H1 (cell line): ENCODE results near the gene TRIOBP. TPM values are rescaled to one million over a fixed set of nuclear protein-coding genes. Genes with fewer than 3 reads are reported as not detected.

Source experiments
- CHD7 ChIP-seq: fragments of 300-600 bp; sonication (generic); IDR thresholded peaks from 2 replicates; pipeline ENCODE4 v1.7.1; 2012; ENCODE audit warnings: low read length, moderate library complexity, mild to moderate bottlenecking, inconsistent platforms; ENCODE audit not compliant: insufficient replicate concordance
- RFX5 ChIP-seq: IDR thresholded peaks from 2 replicates; pipeline ENCODE4 v1.6.1; 2011; ENCODE audit warnings: low read depth, low read length, improper control_type of control experiment, borderline replicate concordance
- RXRA ChIP-seq: IDR thresholded peaks from 2 replicates; pipeline ENCODE4 v1.6.1; 2011; ENCODE audit warnings: low read depth, mild to moderate bottlenecking, low read length, moderate library complexity; ENCODE audit not compliant: insufficient read depth
- polyA plus RNA-seq, 7 experiments: library from polyadenylated mRNA; depleted of rRNA in 3 of 7; stranded (reverse) in 5 of 7; unstranded in 2 of 7; fragments of >200 nt in 5 of 7; fragments of 200-250 nt in 2 of 7; gene quantifications; 1 replicate in 5 of 7; 2 replicates in 1 of 7; 4 replicates in 1 of 7; pipeline versions ENCODE4 v1.2.1 to v1.2.3, GENCODE V29; 2011 to 2013; ENCODE audit warnings: missing spikeins in 2 of 7, mixed read lengths in 2 of 7
- total RNA-seq: library from RNA; stranded (reverse); fragmentation: NEBNext Ultra II Directional; extraction: Animal tissue kit (Norgen Biotek cat#: 25700); gene quantifications from 2 replicates; pipeline ENCODE4 v1.2.1, GENCODE V29; 2021

Gene TRIOBP
- total and polyA plus RNA-seq, 2 of the 8 experiments (the other 6 are each of a cell fraction or from before 2014, with no cell fraction given), result 18.2 to 27.3 TPM

- TF ChIP-seq CHD7 (no peak), RXRA (no peak), RFX5 (no peak)
These were observed 109.8 kb downstream of the TRIOBP start (continued) for GRCh38 chr22:37806409-37807333.
